DOHH2 (cell line): ENCODE data around the gene RIMS3.

Source experiments
- H3F3A ChIP-seq: fragments of 200-600 bp; sonication (generic), shearing (Covaris generic); 2 replicates; pipeline ENCODE4 v1.6.0; 2016; ENCODE audit warnings: antibody characterized with exemption, mild to moderate bottlenecking; ENCODE audit not compliant: control insufficient read depth, insufficient read depth
- H3K27ac ChIP-seq: fragments of 200-600 bp; sonication (generic); 2 replicates; pipeline ENCODE4 v1.5.1; 2014; ENCODE audit warnings: low read depth, mild to moderate bottlenecking, low read length, moderate library complexity
- H3K27me3 ChIP-seq: fragments of 200-600 bp; sonication (generic); 2 replicates; pipeline ENCODE4 v1.6.1; 2014; ENCODE audit warnings: mild to moderate bottlenecking, low read length, mixed read lengths; ENCODE audit not compliant: control insufficient read depth
- H3K36me3 ChIP-seq: fragments of 200-600 bp; sonication (generic); 2 replicates; pipeline ENCODE4 v1.6.1; 2014; ENCODE audit warnings: mild to moderate bottlenecking, low read length, moderate library complexity, mixed read lengths; ENCODE audit not compliant: control insufficient read depth
- H3K4me1 ChIP-seq: fragments of 200-600 bp; sonication (generic); 2 replicates; pipeline ENCODE4 v1.6.1; 2014; ENCODE audit warnings: mild to moderate bottlenecking, low read length, mixed read lengths; ENCODE audit not compliant: control insufficient read depth
- H3K4me2 ChIP-seq: fragments of 200-600 bp; sonication (generic); 2 replicates; pipeline ENCODE4 v1.6.0; 2014; ENCODE audit warnings: mild to moderate bottlenecking, low read length, moderate library complexity
- H3K4me3 ChIP-seq: fragments of 200-600 bp; sonication (generic); 2 replicates; pipeline ENCODE4 v1.5.1; 2014; ENCODE audit warnings: mild to moderate bottlenecking, low read length, mixed read lengths
- H3K79me2 ChIP-seq: fragments of 200-600 bp; sonication (generic); 2 replicates; pipeline ENCODE4 v1.6.1; 2014; ENCODE audit warnings: mild to moderate bottlenecking, low read length, mixed read lengths; ENCODE audit not compliant: control insufficient read depth
- H3K9me2 ChIP-seq: fragments of 200-600 bp; sonication (generic); replicated peaks from 2 replicates; pipeline ENCODE4 v1.6.1; 2014; ENCODE audit warnings: mild to moderate bottlenecking, low read length, mixed read lengths; ENCODE audit not compliant: control insufficient read depth
- H3K9me3 ChIP-seq: fragments of 200-600 bp; sonication (generic); 2 replicates; pipeline ENCODE4 v1.6.1; 2014; ENCODE audit warnings: antibody characterized with exemption, low read length, mixed read lengths; ENCODE audit not compliant: control insufficient read depth, insufficient read depth
- H4K20me1 ChIP-seq: fragments of 200-600 bp; sonication (generic); 2 replicates; pipeline ENCODE4 v1.6.0; 2014; ENCODE audit warnings: low read depth, mild to moderate bottlenecking, antibody characterized with exemption, low read length, moderate library complexity; ENCODE audit not compliant: control insufficient read depth, insufficient read depth
- CTCF ChIP-seq: fragments of 200-600 bp; sonication (generic); IDR thresholded peaks from one replicate; pipeline ENCODE4 v1.5.1; 2014; ENCODE audit warnings: antibody characterized with exemption, mild to moderate bottlenecking, low read depth, low read length; ENCODE audit not compliant: poor library complexity, severe bottlenecking
- EZH2phosphoT487 ChIP-seq: fragments of 200-600 bp; sonication (generic); IDR thresholded peaks from 2 replicates; pipeline ENCODE4 v1.6.1; 2017; ENCODE audit warnings: borderline replicate concordance, mild to moderate bottlenecking, antibody characterized with exemption, low read length, moderate library complexity, mixed read lengths

The RIMS3 gene

GRCh38 chr1:40599926-40600325 is 65.6 kb downstream of the RIMS3 start:
- H4K20me1 ChIP-seq: no peaks in the 10 kb centered on the region
- peaks cover 3% of the 10 kb centered on the region; the same call in 1 of the 2 replicates for H3K4me1 ChIP-seq
- no peak overlapping the region for H3K4me2 ChIP-seq
- H3K9me2 ChIP-seq: no peaks in the 10 kb centered on the region
- peaks cover 3% of the 10 kb centered on the region; the same call in 1 of the 2 replicates for H3K27me3 ChIP-seq
- no peaks in the 10 kb centered on the region for H3K9me3 ChIP-seq
- H3K36me3 ChIP-seq: no peaks in the 10 kb centered on the region
- no peak overlapping the region for H3K27ac ChIP-seq
- H3K79me2 ChIP-seq: no peaks in the 10 kb centered on the region
- H3K4me3 ChIP-seq: no peak overlapping the region
- no peaks in the 10 kb centered on the region for H3F3A ChIP-seq
- TF ChIP-seq CTCF (no peak), EZH2phosphoT487 (no peak)

GRCh38 chr1:40595623-40596022 is 69.9 kb downstream of the RIMS3 start:
- Histone ChIP-seq H3K36me3 (no peaks in the 10 kb centered on the region), H3K27ac (no peak overlapping the region), H3K9me3 (no peaks in the 10 kb centered on the region), H3K4me1 (peaks cover 3% of the 10 kb centered on the region; the same call in 1 of the 2 replicates), H4K20me1 (no peaks in the 10 kb centered on the region), H3K9me2 (no peaks in the 10 kb centered on the region), H3K4me2 (no peak overlapping the region), H3F3A (no peaks in the 10 kb centered on the region), H3K79me2 (no peaks in the 10 kb centered on the region), H3K4me3 (no peak overlapping the region), H3K27me3 (peaks cover 12% of the 10 kb centered on the region)
- TF ChIP-seq EZH2phosphoT487: no peak
- no peak for TF ChIP-seq CTCF

DNA sequence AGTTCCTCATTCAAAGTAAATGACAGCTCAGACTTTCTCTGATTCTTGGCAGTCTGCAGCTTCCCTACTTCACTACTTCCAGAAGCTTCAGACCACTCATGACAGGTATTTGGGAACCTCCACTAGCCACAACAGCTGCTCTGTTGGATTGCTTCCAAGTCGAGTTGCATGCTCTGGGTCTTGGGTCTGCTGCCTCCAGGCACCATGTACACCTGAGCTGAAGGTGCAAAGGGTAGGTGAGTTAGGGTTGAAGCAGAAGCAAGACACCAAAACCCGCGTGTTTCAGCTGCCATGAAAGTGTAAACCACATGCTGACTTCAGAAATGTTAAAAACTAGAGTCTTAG is 71.3 kb downstream of the RIMS3 start:
- Histone ChIP-seq H3K4me2 (no peak overlapping the region), H4K20me1 (no peaks in the 10 kb centered on the region), H3K4me1 (peaks cover 3% of the 10 kb centered on the region; the same call in 1 of the 2 replicates), H3K9me3 (no peaks in the 10 kb centered on the region), H3K27ac (no peak overlapping the region), H3K79me2 (no peaks in the 10 kb centered on the region), H3F3A (no peaks in the 10 kb centered on the region), H3K4me3 (no peak overlapping the region), H3K27me3 (peaks cover 12% of the 10 kb centered on the region), H3K9me2 (no peaks in the 10 kb centered on the region), H3K36me3 (no peaks in the 10 kb centered on the region)
- TF ChIP-seq CTCF: no peak
- TF ChIP-seq EZH2phosphoT487: no peak
